Keratinocyte (primary cell): ENCODE measurements around the gene LPCAT4.

Source experiments
- EZH2 ChIP-seq: IDR thresholded peaks from one replicate; pipeline ENCODE4 v1.6.1; 2012; ENCODE audit warnings: inconsistent platforms, mild to moderate bottlenecking, low read length, moderate library complexity
- TF ChIP-seq, protein P1 (sequence below), 3 experiments: IDR thresholded peaks in 1 of 3; conservative IDR thresholded peaks in 1 of 3; optimal IDR thresholded peaks in 1 of 3; 2 replicates in 2 of 3; 3 replicates in 1 of 3; pipeline versions ENCODE3 to v1.5.1; 2011; ENCODE audit warnings: low read length in 3 of 3, mild to moderate bottlenecking in 3 of 3, moderate library complexity in 2 of 3, control low read depth in 1 of 3, inconsistent platforms in 1 of 3; ENCODE audit not compliant: insufficient read depth in 2 of 3; ENCODE audit errors: extremely low read depth in 1 of 3

GRCh38 chr15:34370129-34370528, 3.1 kb upstream of the LPCAT4 start:
- TF ChIP-seq, protein P1, sequence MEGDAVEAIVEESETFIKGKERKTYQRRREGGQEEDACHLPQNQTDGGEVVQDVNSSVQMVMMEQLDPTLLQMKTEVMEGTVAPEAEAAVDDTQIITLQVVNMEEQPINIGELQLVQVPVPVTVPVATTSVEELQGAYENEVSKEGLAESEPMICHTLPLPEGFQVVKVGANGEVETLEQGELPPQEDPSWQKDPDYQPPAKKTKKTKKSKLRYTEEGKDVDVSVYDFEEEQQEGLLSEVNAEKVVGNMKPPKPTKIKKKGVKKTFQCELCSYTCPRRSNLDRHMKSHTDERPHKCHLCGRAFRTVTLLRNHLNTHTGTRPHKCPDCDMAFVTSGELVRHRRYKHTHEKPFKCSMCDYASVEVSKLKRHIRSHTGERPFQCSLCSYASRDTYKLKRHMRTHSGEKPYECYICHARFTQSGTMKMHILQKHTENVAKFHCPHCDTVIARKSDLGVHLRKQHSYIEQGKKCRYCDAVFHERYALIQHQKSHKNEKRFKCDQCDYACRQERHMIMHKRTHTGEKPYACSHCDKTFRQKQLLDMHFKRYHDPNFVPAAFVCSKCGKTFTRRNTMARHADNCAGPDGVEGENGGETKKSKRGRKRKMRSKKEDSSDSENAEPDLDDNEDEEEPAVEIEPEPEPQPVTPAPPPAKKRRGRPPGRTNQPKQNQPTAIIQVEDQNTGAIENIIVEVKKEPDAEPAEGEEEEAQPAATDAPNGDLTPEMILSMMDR (optimal IDR thresholded peaks at IDR 0.05 in 1 of 3, IDR thresholded peaks at IDR 0.05 in 1 of 3, conservative IDR thresholded peaks at IDR 0.05 in 1 of 3; ENCODE audit: extremely low read depth in 1 of 3, insufficient read depth in 2 of 3, low read length in 3 of 3) = no peak
- TF ChIP-seq EZH2 = no peak
